Right kidney (tissue), 1 donor: ENCODE data around the gene EPS8L3.

Experiments used
- DNase-seq: peaks from one replicate; pipeline ENCODE4 v3.0.0-alpha.2; 2016

Gene EPS8L3

GRCh38 chr1:109739738-109740614, 23.7 kb downstream of the EPS8L3 start:
- peak; percentile 96 for DNase-seq

GRCh38 chr1:109733236-109733870, 30.4 kb downstream of the EPS8L3 start:
- DNase-seq, result no peak

- DNase-seq, result no peak
These were observed 31.3 kb downstream of the EPS8L3 start for GRCh38 chr1:109732390-109732881.

GRCh38 chr1:109730666-109731065, 33.1 kb downstream of the EPS8L3 start:
- DNase-seq, result no peak

GRCh38 chr1:109728870-109729269, 34.9 kb downstream of the EPS8L3 start:
- no peak for DNase-seq

- DNase-seq, result no peak
These were observed 36.9 kb downstream of the EPS8L3 start for GRCh38 chr1:109726728-109727373.

GRCh38 chr1:109726007-109726406, 37.7 kb downstream of the EPS8L3 start:
- no peak for DNase-seq

- DNase-seq, result no peak
These were observed 38.2 kb downstream of the EPS8L3 start for GRCh38 chr1:109725510-109725909.

GRCh38 chr1:109724933-109725332, 38.8 kb downstream of the EPS8L3 start:
- DNase-seq, result no peak

GRCh38 chr1:109722908-109723691, 40.6 kb downstream of the EPS8L3 start:
- DNase-seq, result no peak

- DNase-seq, result no peak
These were observed 41.8 kb downstream of the EPS8L3 start for GRCh38 chr1:109721971-109722370.

- DNase-seq, result no peak
These were observed 42.7 kb downstream of the EPS8L3 start for GRCh38 chr1:109721042-109721441.

- no peak for DNase-seq
These were observed 44.3 kb downstream of the EPS8L3 start for GRCh38 chr1:109719337-109719837.

GRCh38 chr1:109718495-109718894, 45.2 kb downstream of the EPS8L3 start:
- DNase-seq, result no peak

GRCh38 chr1:109717729-109718128, 46.0 kb downstream of the EPS8L3 start:
- no peak for DNase-seq

GRCh38 chr1:109716570-109717090, 47.1 kb downstream of the EPS8L3 start:
- DNase-seq, result no peak

GRCh38 chr1:109716121-109716520, 47.6 kb downstream of the EPS8L3 start:
- DNase-seq, result no peak

GRCh38 chr1:109714661-109715372, 48.9 kb downstream of the EPS8L3 start:
- DNase-seq, result no peak

GRCh38 chr1:109713636-109714035, 50.1 kb downstream of the EPS8L3 start:
- DNase-seq, result no peak

- DNase-seq, result no peak
These were observed 51.3 kb downstream of the EPS8L3 start for GRCh38 chr1:109712321-109712864.
